IMR-90 (cell line): ENCODE measurements around the gene NSUN7. TPM values are rescaled to one million over a fixed set of nuclear protein-coding genes. Genes with fewer than 3 reads are reported as not detected.

Experiments used
- ATAC-seq: fragments of 200-7000 bp; cut with Tn5 transposase; 2 replicates; pipeline ENCODE4 v1.9.1; 2020; ENCODE audit warnings: low read depth, mild to moderate bottlenecking, moderate library complexity
- BruUV-seq: library from RNA; stranded (reverse); fragments of 400-500 nt; replicated peaks from 2 replicates; lab custom pipeline; 2021; lab: Mats Ljungman, UMichigan
- CTCF ChIA-PET: fragments of 300-600 bp; formaldehyde crosslinking; extraction: SDS; loops from one replicate; lab custom pipeline; 2021; ENCODE audit warnings: antibody characterized with exemption; lab: Yijun Ruan, JAX
- POLR2A ChIA-PET: fragments of 300-600 bp; sonication (Branson Sonifier 250); formaldehyde crosslinking; loops from one replicate; lab custom pipeline; 2022; ENCODE audit warnings: antibody characterized with exemption; ENCODE audit not compliant: unreplicated experiment; lab: Charles Lee
- DNase-seq: peaks from one replicate; pipeline ENCODE4 v3.0.0; 2013
- H2AFZ ChIP-seq: replicated peaks from 2 replicates; pipeline ENCODE3; 2013; ENCODE audit warnings: low read length, mild to moderate bottlenecking; ENCODE audit not compliant: poor library complexity
- H2AK5ac ChIP-seq: 2 replicates; pipeline ENCODE4 v1.6.1; 2013; ENCODE audit warnings: low read depth, low read length, inconsistent platforms
- H2AK9ac ChIP-seq: replicated peaks from 2 replicates; pipeline ENCODE3; 2013; ENCODE audit warnings: mild to moderate bottlenecking, low read depth, low read length, moderate library complexity; ENCODE audit not compliant: poor library complexity
- H2BK120ac ChIP-seq: 2 replicates; pipeline ENCODE4 v1.6.1; 2013; ENCODE audit warnings: low read depth, low read length, inconsistent platforms
- H2BK15ac ChIP-seq: 3 replicates; pipeline ENCODE4 v1.6.1; 2013; ENCODE audit warnings: low read depth, low read length, inconsistent platforms
- H2BK20ac ChIP-seq: 2 replicates; pipeline ENCODE4 v1.6.1; 2013; ENCODE audit warnings: low read depth, mild to moderate bottlenecking, inconsistent platforms, low read length, moderate library complexity
- H2BK5ac ChIP-seq: 2 replicates; pipeline ENCODE4 v1.6.1; 2013; ENCODE audit warnings: mild to moderate bottlenecking, low read depth, low read length, inconsistent platforms; ENCODE audit not compliant: poor library complexity, severe bottlenecking
- H3K14ac ChIP-seq: replicated peaks from 2 replicates; pipeline ENCODE4 v1.6.1; 2013; ENCODE audit warnings: low read depth, low read length, inconsistent platforms
- H3K18ac ChIP-seq: 2 replicates; pipeline ENCODE4 v1.6.1; 2013; ENCODE audit warnings: low read depth, low read length, control low read depth
- H3K23ac ChIP-seq: 2 replicates; pipeline ENCODE4 v1.6.1; 2013; ENCODE audit warnings: low read depth, low read length, inconsistent platforms
- H3K27ac ChIP-seq: 2 replicates; pipeline ENCODE4 v1.5.1; 2013; ENCODE audit warnings: mild to moderate bottlenecking, control low read depth, low read length; ENCODE audit not compliant: insufficient read depth
- H3K27me3 ChIP-seq: 2 replicates; pipeline ENCODE4 v1.6.1; 2013; ENCODE audit warnings: low read length; ENCODE audit not compliant: control insufficient read depth, insufficient read depth
- H3K36me3 ChIP-seq: 2 replicates; pipeline ENCODE4 v1.6.1; 2013; ENCODE audit warnings: low read length, mixed read lengths; ENCODE audit not compliant: control insufficient read depth, insufficient read depth
- H3K4ac ChIP-seq: 2 replicates; pipeline ENCODE4 v1.6.1; 2013; ENCODE audit warnings: low read depth, low read length, inconsistent platforms
- H3K4me1 ChIP-seq: 2 replicates; pipeline ENCODE4 v1.6.1; 2013; ENCODE audit warnings: low read length, mixed read lengths; ENCODE audit not compliant: control insufficient read depth, insufficient read depth
- H3K4me2 ChIP-seq: 2 replicates; pipeline ENCODE4 v1.6.1; 2013; ENCODE audit warnings: low read depth, mild to moderate bottlenecking, control low read depth, low read length, moderate library complexity
- H3K4me3 ChIP-seq: 2 replicates; pipeline ENCODE4 v1.5.1; 2013; ENCODE audit warnings: low read depth, mild to moderate bottlenecking, control low read depth, low read length, moderate library complexity; ENCODE audit not compliant: insufficient read depth
- H3K56ac ChIP-seq: 2 replicates; pipeline ENCODE4 v1.6.1; 2013; ENCODE audit warnings: low read length, inconsistent platforms; ENCODE audit not compliant: insufficient read depth; ENCODE audit errors: extremely low read depth
- H3K79me1 ChIP-seq, 2 experiments: 2 replicates each; pipeline ENCODE4 v1.6.1; 2013; ENCODE audit warnings: low read length in 2 of 2, inconsistent platforms in 1 of 2, low read depth in 1 of 2
- H3K9ac ChIP-seq: 2 replicates; pipeline ENCODE4 v1.6.1; 2013; ENCODE audit warnings: low read depth, low read length, control low read depth
- H3K9me1 ChIP-seq: 2 replicates; pipeline ENCODE4 v1.6.1; 2013; ENCODE audit warnings: low read length, inconsistent platforms; ENCODE audit not compliant: insufficient read depth
- H3K9me3 ChIP-seq: 2 replicates; pipeline ENCODE4 v1.6.1; 2013; ENCODE audit warnings: low read length; ENCODE audit not compliant: control insufficient read depth, insufficient read depth
- H4K20me1 ChIP-seq: 2 replicates; pipeline ENCODE4 v1.6.1; 2013; ENCODE audit warnings: low read length, inconsistent platforms; ENCODE audit not compliant: insufficient read depth
- H4K5ac ChIP-seq: 2 replicates; pipeline ENCODE4 v1.6.1; 2013; ENCODE audit warnings: mild to moderate bottlenecking, low read depth, low read length, control low read depth
- H4K8ac ChIP-seq, 2 experiments: 2 replicates each; pipeline ENCODE4 v1.6.1; 2013; ENCODE audit warnings: low read depth in 2 of 2, low read length in 2 of 2, control low read depth in 1 of 2, inconsistent platforms in 1 of 2
- H4K91ac ChIP-seq: 2 replicates; pipeline ENCODE4 v1.6.1; 2013; ENCODE audit warnings: low read depth, low read length, inconsistent platforms; ENCODE audit not compliant: insufficient read depth
- CEBPB ChIP-seq: IDR thresholded peaks from 2 replicates; pipeline ENCODE4 v1.6.1; 2012; ENCODE audit warnings: low read depth, low read length, improper control_type of control experiment
- CTCF ChIP-seq: conservative IDR thresholded peaks from 2 replicates; pipeline ENCODE4 v1.5.1; 2012; ENCODE audit warnings: mild to moderate bottlenecking, low read depth, low read length, improper control_type of control experiment
- ELK1 ChIP-seq: fragments of 150-350 bp; IDR thresholded peaks from 2 replicates; pipeline ENCODE4 v1.6.1; 2016; ENCODE audit warnings: low read depth, mild to moderate bottlenecking, low read length, moderate library complexity, borderline replicate concordance
- MXI1 ChIP-seq: IDR thresholded peaks from 2 replicates; pipeline ENCODE4 v1.6.1; 2012; ENCODE audit warnings: low read depth, mild to moderate bottlenecking, low read length, moderate library complexity, borderline replicate concordance
- NFE2L2 ChIP-seq: fragments of 150-350 bp; IDR thresholded peaks from 2 replicates; pipeline ENCODE4 v1.6.1; 2016; ENCODE audit warnings: low read depth, mild to moderate bottlenecking, low read length
- POLR2A ChIP-seq: IDR thresholded peaks from 2 replicates; pipeline ENCODE4 v1.6.1; 2012; ENCODE audit warnings: mild to moderate bottlenecking, low read depth, low read length
- RCOR1 ChIP-seq: IDR thresholded peaks from 2 replicates; pipeline ENCODE4 v1.6.1; 2012; ENCODE audit warnings: mild to moderate bottlenecking, low read length, improper control_type of control experiment; ENCODE audit not compliant: insufficient replicate concordance
- SMC3 ChIP-seq: fragments of 150-350 bp; IDR thresholded peaks from 2 replicates; pipeline ENCODE4 v1.6.1; 2016; ENCODE audit warnings: low read depth, mild to moderate bottlenecking, antibody characterized with exemption, low read length, moderate library complexity
- USF2 ChIP-seq: fragments of 150-350 bp; IDR thresholded peaks from 2 replicates; pipeline ENCODE4 v1.6.1; 2017; ENCODE audit warnings: mild to moderate bottlenecking, antibody characterized with exemption, low read length, low read depth
- WGBS, 2 experiments: methylation state at CpG; one replicate each; pipeline versions ENCODE4 v1.1.5 to v1.1.7; 2013; ENCODE audit warnings: missing lambda C conversion rate in 2 of 2; ENCODE audit not compliant: insufficient read length in 1 of 2; ENCODE audit errors: extremely low coverage in 2 of 2; 5-methylcytosine and 5-hydroxymethylcytosine counted together
- dilution Hi-C: fragments of 300-500 bp; cut with HindIII; formaldehyde crosslinking; loops from one replicate; pipeline ENCODE4 v1.14.3; 2018; ENCODE audit warnings: low sequenced_read_pairs; ENCODE audit not compliant: unreplicated experiment
- in situ Hi-C: fragments of 300-500 bp; cut with MboI; formaldehyde crosslinking; loops from 3 replicates; pipeline ENCODE4 v1.14.3; 2019; ENCODE audit warnings: low sequenced_read_pairs, inconsistent platforms, mixed read lengths
- intact Hi-C: fragments of 100-400 bp; cut with micrococcal nuclease; formaldehyde crosslinking; loops from 2 replicates; pipeline ENCODE4 v1.10.0; 2022
- polyA plus RNA-seq, 3 experiments: library from polyadenylated mRNA; depleted of rRNA; stranded (reverse); fragments of >200 nt; gene quantifications; 2 replicates each; pipeline ENCODE4 v1.2.3, GENCODE V29; 2012; ENCODE audit warnings: low replicate concordance in 1 of 3
- total RNA-seq: library from RNA; depleted of rRNA; stranded (reverse); fragments of >200 nt; gene quantifications from 2 replicates; pipeline ENCODE4 v1.2.3, GENCODE V29; 2012

The NSUN7 gene
- total and polyA plus RNA-seq, 2 of the 4 experiments (the other 2 are of a cell fraction), result not detected

DNA sequence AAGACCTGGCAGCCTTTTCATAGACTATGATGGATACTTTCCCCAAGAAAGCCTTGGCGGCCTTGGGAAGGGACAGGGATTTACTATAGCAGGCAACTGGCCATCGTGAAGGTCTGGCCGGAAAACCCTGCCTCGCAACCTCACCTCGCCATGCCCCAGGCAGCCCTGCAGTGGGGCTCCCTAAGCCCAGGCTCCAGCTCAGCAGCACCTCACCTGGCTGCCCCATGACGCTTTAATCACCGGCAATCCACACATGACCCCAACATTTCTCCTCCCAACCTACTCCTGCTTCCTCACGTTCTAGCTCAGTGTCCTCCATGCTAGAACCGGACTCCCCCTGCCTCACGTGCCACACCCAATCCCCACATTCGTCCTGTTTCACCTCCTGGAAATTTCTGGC, 82.4 kb downstream of the NSUN7 start:
- H4K20me1 ChIP-seq, result no peaks in the 10 kb centered on the region
- H3K23ac ChIP-seq, result no peak overlapping the region
- no TSS peak for BruUV-seq
- H3K4me3 ChIP-seq, result no peak overlapping the region
- H2BK5ac ChIP-seq, result no peak overlapping the region
- peaks cover 8% of the 10 kb centered on the region; the same call in 1 of the 2 replicates for H3K36me3 ChIP-seq
- no peak overlapping the region for H2AK9ac ChIP-seq
- no peak overlapping the region for H3K27ac ChIP-seq
- H3K4me2 ChIP-seq, result no peak overlapping the region
- H3K56ac ChIP-seq, result no peak overlapping the region
- H2AK5ac ChIP-seq, result no peak overlapping the region
- intact Hi-C loops (no loop called here), dilution Hi-C loops (no loop called here), in situ Hi-C loops (no loop called here)
- H3K9me3 ChIP-seq, result no peaks in the 10 kb centered on the region
- no peak overlapping the region for H3K9ac ChIP-seq
- H3K9me1 ChIP-seq, result peaks cover 13% of the 10 kb centered on the region; the same call in 1 of the 2 replicates
- no peak for DNase-seq
- ChIA-PET POLR2A (no interaction called here), CTCF (no interaction called here)
- ATAC-seq, result no peak
- H3K18ac ChIP-seq, result no peak overlapping the region
- no peak overlapping the region for H2BK20ac ChIP-seq
- 93% methylated on average over 3 of the region's 11 CpGs; no CpG with 5 or more reads in 1 of the 2 experiments for WGBS, 2 experiments
- H2BK120ac ChIP-seq, result no peak overlapping the region
- no peak overlapping the region for H4K5ac ChIP-seq
- no peak overlapping the region for H3K14ac ChIP-seq
- no peak overlapping the region for H3K4ac ChIP-seq
- no peaks in the 10 kb centered on the region for H3K79me1 ChIP-seq
- no peaks in the 10 kb centered on the region for H3K4me1 ChIP-seq
- H4K91ac ChIP-seq, result no peak overlapping the region
- no peak overlapping the region for H2AFZ ChIP-seq
- no peaks in the 10 kb centered on the region for H3K27me3 ChIP-seq
- no peak overlapping the region for H4K8ac ChIP-seq
- no peak for TF ChIP-seq CTCF
- no peak for TF ChIP-seq POLR2A
- TF ChIP-seq ELK1, result no peak
- TF ChIP-seq USF2, result no peak
- TF ChIP-seq RCOR1, result no peak
- TF ChIP-seq NFE2L2, result no peak
- TF ChIP-seq MXI1, result no peak
- TF ChIP-seq CEBPB, result no peak
- no peak for TF ChIP-seq SMC3
- no peak overlapping the region for H2BK15ac ChIP-seq
